HG02588 (cell line): ENCODE results near the gene NUDT16.
A peak's percentile ranks its signal among the peaks of the same experiment; 100 is the strongest.

ENCODE experiments used
- ATAC-seq: cut with Tn5 transposase; IDR thresholded peaks from one replicate; pipeline ENCODE4 v1.9.1; 2021; ENCODE audit warnings: mild to moderate bottlenecking, moderate library complexity; ENCODE audit not compliant: unreplicated experiment

Gene NUDT16

GRCh38 chr3:131380821-131381444, 641 bp upstream of the NUDT16 start:
- ATAC-seq = peak; percentile 1

- no peak for ATAC-seq
These were observed 5.0 kb downstream of the NUDT16 start for GRCh38 chr3:131386429-131387165.

GRCh38 chr3:131387796-131388489, 6.4 kb downstream of the NUDT16 start:
- ATAC-seq = no peak

- ATAC-seq = no peak
These were observed 6.9 kb downstream of the NUDT16 start for GRCh38 chr3:131388490-131388799.

GRCh38 chr3:131390331-131390730, 8.8 kb downstream of the NUDT16 start:
- ATAC-seq = no peak

- ATAC-seq = no peak
These were observed 11.5 kb downstream of the NUDT16 start for GRCh38 chr3:131393051-131393450.

- ATAC-seq = no peak
These were observed 12.3 kb downstream of the NUDT16 start for GRCh38 chr3:131393868-131394267.

GRCh38 chr3:131394400-131394799, 12.8 kb downstream of the NUDT16 start:
- no peak for ATAC-seq

- ATAC-seq = no peak
These were observed 14.6 kb downstream of the NUDT16 start for GRCh38 chr3:131396170-131396569.

GRCh38 chr3:131397889-131398288, 16.3 kb downstream of the NUDT16 start:
- no peak for ATAC-seq

- no peak for ATAC-seq
These were observed 20.4 kb downstream of the NUDT16 start for GRCh38 chr3:131401978-131402377.

- ATAC-seq = no peak
These were observed 20.9 kb downstream of the NUDT16 start for GRCh38 chr3:131402391-131403039.

GRCh38 chr3:131403216-131403895, 21.8 kb downstream of the NUDT16 start:
- ATAC-seq = no peak

- no peak for ATAC-seq
These were observed 23.8 kb downstream of the NUDT16 start for GRCh38 chr3:131405411-131405810.

GRCh38 chr3:131406274-131406673, 24.7 kb downstream of the NUDT16 start:
- no peak for ATAC-seq

GRCh38 chr3:131417751-131418150, 36.2 kb downstream of the NUDT16 start:
- no peak for ATAC-seq

- no peak for ATAC-seq
These were observed 39.7 kb downstream of the NUDT16 start for GRCh38 chr3:131421301-131421700.

- no peak for ATAC-seq
These were observed 40.5 kb downstream of the NUDT16 start for GRCh38 chr3:131421957-131422498.

GRCh38 chr3:131427226-131427625, 45.7 kb downstream of the NUDT16 start:
- ATAC-seq = no peak

- ATAC-seq = no peak
These were observed 50.2 kb downstream of the NUDT16 start for GRCh38 chr3:131431754-131432153.

GRCh38 chr3:131432441-131432840, 50.9 kb downstream of the NUDT16 start:
- no peak for ATAC-seq
